Chondrocyte (in vitro differentiated cells): ENCODE data around the gene WFS1. TPM values are rescaled to one million over a fixed set of nuclear protein-coding genes. Genes with fewer than 3 reads are reported as not detected.

ENCODE experiments used
- DNase-seq: peaks from one replicate; pipeline ENCODE4 v3.0.0; 2021; ENCODE audit warnings: mixed read lengths, low spot score
- H3K27ac Mint-ChIP-seq: one replicate; pipeline ENCODE4 v1.8.0; 2021; ENCODE audit warnings: mild to moderate bottlenecking, moderate library complexity, mixed read lengths; ENCODE audit not compliant: unreplicated experiment
- H3K27me3 Mint-ChIP-seq: 2 replicates; pipeline ENCODE4 v1.8.0; 2021; ENCODE audit warnings: low read depth, mixed read lengths
- H3K36me3 Mint-ChIP-seq: 2 replicates; pipeline ENCODE4 v1.8.0; 2021; ENCODE audit warnings: low read depth, mixed read lengths
- H3K4me1 Mint-ChIP-seq: 2 replicates; pipeline ENCODE4 v1.8.0; 2021; ENCODE audit warnings: low read depth, mild to moderate bottlenecking, mixed read lengths
- H3K4me3 Mint-ChIP-seq: one replicate; pipeline ENCODE4 v1.8.0; 2021; ENCODE audit warnings: mild to moderate bottlenecking, moderate library complexity, mixed read lengths; ENCODE audit not compliant: unreplicated experiment
- H3K9me3 Mint-ChIP-seq: 2 replicates; pipeline ENCODE4 v1.8.0; 2021; ENCODE audit warnings: low read depth, mixed read lengths
- CTCF ChIP-seq: fragments of 200-600 bp; sonication (generic); IDR thresholded peaks from 2 replicates; pipeline ENCODE4 v1.5.0; 2021; ENCODE audit warnings: antibody characterized with exemption, mild to moderate bottlenecking, moderate library complexity
- total RNA-seq: library from RNA; stranded (reverse); gene quantifications from 3 replicates; pipeline ENCODE4 v1.2.1, GENCODE V29; 2021

The WFS1 gene
- total RNA-seq, 1 donor from 2014 or later = 54.6 TPM

GRCh38 chr4:6288342-6288741, 18.7 kb downstream of the WFS1 start:
- no peaks in the 10 kb centered on the region for H3K4me1 Mint-ChIP-seq
- H3K9me3 Mint-ChIP-seq = no peaks in the 10 kb centered on the region
- no peaks in the 10 kb centered on the region for H3K27me3 Mint-ChIP-seq
- no peak overlapping the region for H3K27ac Mint-ChIP-seq
- no peak for DNase-seq
- no peak for TF ChIP-seq CTCF
- peaks cover 26% of the 10 kb centered on the region for H3K36me3 Mint-ChIP-seq
- H3K4me3 Mint-ChIP-seq = no peak overlapping the region

GRCh38 chr4:6288871-6289270, 19.2 kb downstream of the WFS1 start:
- H3K9me3 Mint-ChIP-seq = no peaks in the 10 kb centered on the region
- H3K27ac Mint-ChIP-seq = no peak overlapping the region
- no peaks in the 10 kb centered on the region for H3K4me1 Mint-ChIP-seq
- no peak for TF ChIP-seq CTCF
- H3K4me3 Mint-ChIP-seq = no peak overlapping the region
- no peaks in the 10 kb centered on the region for H3K27me3 Mint-ChIP-seq
- peaks cover 30% of the 10 kb centered on the region for H3K36me3 Mint-ChIP-seq
- no peak for DNase-seq

- no peak overlapping the region for H3K4me3 Mint-ChIP-seq
- H3K4me1 Mint-ChIP-seq = no peaks in the 10 kb centered on the region
- no peak for TF ChIP-seq CTCF
- no peak for DNase-seq
- H3K27me3 Mint-ChIP-seq = no peaks in the 10 kb centered on the region
- no peaks in the 10 kb centered on the region for H3K9me3 Mint-ChIP-seq
- peaks cover 41% of the 10 kb centered on the region for H3K36me3 Mint-ChIP-seq
- H3K27ac Mint-ChIP-seq = no peak overlapping the region
These were observed 20.6 kb downstream of the WFS1 start for GRCh38 chr4:6290256-6290655.

- no peak for TF ChIP-seq CTCF
- H3K4me1 Mint-ChIP-seq = no peaks in the 10 kb centered on the region
- no peak for DNase-seq
- H3K9me3 Mint-ChIP-seq = no peaks in the 10 kb centered on the region
- no peaks in the 10 kb centered on the region for H3K27me3 Mint-ChIP-seq
- H3K4me3 Mint-ChIP-seq = no peak overlapping the region
- H3K36me3 Mint-ChIP-seq = peaks cover 43% of the 10 kb centered on the region
- no peak overlapping the region for H3K27ac Mint-ChIP-seq
These were observed 21.3 kb downstream of the WFS1 start for GRCh38 chr4:6290769-6291547.

GRCh38 chr4:6291784-6292297, 22.2 kb downstream of the WFS1 start:
- Mint-ChIP-seq H3K4me3 (no peak overlapping the region), H3K27ac (no peak overlapping the region), H3K4me1 (no peaks in the 10 kb centered on the region), H3K9me3 (no peaks in the 10 kb centered on the region), H3K27me3 (no peaks in the 10 kb centered on the region), H3K36me3 (peaks cover 47% of the 10 kb centered on the region)
- DNase-seq = no peak
- TF ChIP-seq CTCF = no peak
